HepG2 (cell line): ENCODE results near the gene ADGRB2. TPM values are rescaled to one million over a fixed set of nuclear protein-coding genes. Genes with fewer than 3 reads are reported as not detected.

Source experiments
- CC2D1A ChIP-seq: sonication (generic); formaldehyde crosslinking; IDR thresholded peaks from 2 replicates; pipeline ENCODE4 v1.8.1; 2023; ENCODE audit warnings: mild to moderate bottlenecking, missing genetic modification reagents
- CEBPG ChIP-seq: IDR thresholded peaks from 2 replicates; pipeline ENCODE4 v1.6.1; 2016
- HBP1 ChIP-seq: IDR thresholded peaks from 2 replicates; pipeline ENCODE4 v1.6.1; 2016; ENCODE audit warnings: low read depth, control low read depth
- HOXA7 ChIP-seq: sonication (generic); formaldehyde crosslinking; IDR thresholded peaks from 2 replicates; pipeline ENCODE4 v1.8.1; 2022; ENCODE audit warnings: mild to moderate bottlenecking, missing genetic modification reagents, moderate library complexity
- JDP2 ChIP-seq: sonication (generic); formaldehyde crosslinking; IDR thresholded peaks from 2 replicates; pipeline ENCODE4 v1.8.1; 2022; ENCODE audit warnings: missing genetic modification reagents, borderline replicate concordance
- MBNL3 ChIP-seq: fragments of 250-450 bp; sonication (Bioruptor Pico); conservative IDR thresholded peaks from 2 replicates; pipeline ENCODE4 v1.8.0; 2022; ENCODE audit warnings: mild to moderate bottlenecking, inconsistent platforms
- NFE2 ChIP-seq: sonication (generic); formaldehyde crosslinking; IDR thresholded peaks from 2 replicates; pipeline ENCODE4 v1.4.0; 2020; ENCODE audit warnings: missing genetic modification reagents
- NFIB ChIP-seq: sonication (generic); formaldehyde crosslinking; IDR thresholded peaks from 2 replicates; pipeline ENCODE4 v1.9.0; 2021; ENCODE audit warnings: missing genetic modification reagents, mild to moderate bottlenecking, borderline replicate concordance
- PHF20 ChIP-seq: sonication (generic); formaldehyde crosslinking; IDR thresholded peaks from 2 replicates; pipeline ENCODE4 v1.5.0; 2020; ENCODE audit warnings: mild to moderate bottlenecking, missing genetic modification reagents
- RBFOX2 ChIP-seq: fragments of 200-400 bp; formaldehyde crosslinking; IDR thresholded peaks from 2 replicates; pipeline ENCODE4 v1.6.1; 2017; ENCODE audit warnings: low read depth, mild to moderate bottlenecking, low read length
- SIX4 ChIP-seq: sonication (generic); formaldehyde crosslinking; IDR thresholded peaks from 2 replicates; pipeline ENCODE4 v1.4.0; 2020; ENCODE audit warnings: missing genetic modification reagents
- TRAFD1 ChIP-seq: sonication (generic); formaldehyde crosslinking; IDR thresholded peaks from 2 replicates; pipeline ENCODE4 v1.5.1; 2020; ENCODE audit warnings: missing genetic modification reagents, mild to moderate bottlenecking, borderline replicate concordance
- USF2 ChIP-seq, 2 experiments: sonication (generic) in 1 of 2; formaldehyde crosslinking in 1 of 2; IDR thresholded peaks; 2 replicates each; pipeline versions ENCODE4 v1.5.1 to v1.6.1; 2011 to 2020; ENCODE audit warnings: borderline replicate concordance in 1 of 2, low read depth in 1 of 2, low read length in 1 of 2, mild to moderate bottlenecking in 1 of 2, missing genetic modification reagents in 1 of 2, moderate library complexity in 1 of 2
- ZFP1 ChIP-seq: IDR thresholded peaks from 2 replicates; pipeline ENCODE4 v1.6.1; 2016
- ZFP91 ChIP-seq: sonication (generic); formaldehyde crosslinking; IDR thresholded peaks from 2 replicates; pipeline ENCODE4 v1.9.0; 2022; ENCODE audit warnings: missing genetic modification reagents, mild to moderate bottlenecking, borderline replicate concordance
- ZFYVE20 ChIP-seq: sonication (generic); formaldehyde crosslinking; IDR thresholded peaks from 2 replicates; pipeline ENCODE4 v1.8.0; 2023; ENCODE audit warnings: low read depth, mild to moderate bottlenecking, moderate library complexity, missing genetic modification reagents, borderline replicate concordance
- ZKSCAN1 ChIP-seq: fragments of 150-350 bp; IDR thresholded peaks from 2 replicates; pipeline ENCODE4 v1.6.1; 2014; ENCODE audit warnings: low read length
- ZNF264 ChIP-seq: sonication (generic); formaldehyde crosslinking; IDR thresholded peaks from 2 replicates; pipeline ENCODE4 v1.4.0; 2020; ENCODE audit warnings: missing genetic modification reagents
- ZNF446 ChIP-seq: sonication (generic); formaldehyde crosslinking; IDR thresholded peaks from 2 replicates; pipeline ENCODE4 v1.5.0; 2020; ENCODE audit warnings: mild to moderate bottlenecking, missing genetic modification reagents
- ZNF547 ChIP-seq: sonication (generic); formaldehyde crosslinking; IDR thresholded peaks from 2 replicates; pipeline ENCODE4 v1.5.1; 2020; ENCODE audit warnings: mild to moderate bottlenecking, missing genetic modification reagents
- ZNF557 ChIP-seq: sonication (generic); formaldehyde crosslinking; IDR thresholded peaks from 2 replicates; pipeline ENCODE4 v1.4.0; 2020; ENCODE audit warnings: missing genetic modification reagents
- ZNF567 ChIP-seq: sonication (generic); formaldehyde crosslinking; IDR thresholded peaks from 2 replicates; pipeline ENCODE4 v1.8.1; 2023; ENCODE audit warnings: mild to moderate bottlenecking, missing genetic modification reagents, borderline replicate concordance
- ZNF678 ChIP-seq: sonication (generic); formaldehyde crosslinking; IDR thresholded peaks from 2 replicates; pipeline ENCODE4 v1.4.0; 2020; ENCODE audit warnings: mild to moderate bottlenecking, missing genetic modification reagents
- ZNF792 ChIP-seq: IDR thresholded peaks from 2 replicates; pipeline ENCODE4 v1.6.1; 2016
- polyA plus RNA-seq, 8 experiments: library from polyadenylated mRNA; depleted of rRNA in 3 of 8; stranded (reverse) in 7 of 8; unstranded in 1 of 8; fragments of >200 nt; fragmentation: Illumina TruSeq in 4 of 8; extraction: Trizol in 4 of 8; gene quantifications; 2 replicates each; pipeline versions ENCODE4 v1.2.1 to v1.2.3, GENCODE V29; 2011 to 2016; ENCODE audit warnings: low read depth in 4 of 8, missing spikeins in 1 of 8, mixed read lengths in 1 of 8; ENCODE audit not compliant: insufficient read depth in 1 of 8
- total RNA-seq, 5 experiments: library from RNA; depleted of rRNA; stranded (reverse); fragments of >200 nt; fragmentation: Illumina TruSeq; extraction: Trizol; gene quantifications; 2 replicates each; pipeline ENCODE4 v1.2.3, GENCODE V29; 2016; ENCODE audit warnings: low read depth in 1 of 5

ADGRB2 gene
- total and polyA plus RNA-seq, 2 of the 13 experiments (the other 11 are each of a cell fraction or from before 2014, with no cell fraction given) = 0.03 to 0.09 TPM

- TF ChIP-seq ZNF557 (CRISPR knock-in tag) = no peak
- no peak for TF ChIP-seq SIX4 (CRISPR knock-in tag)
- no peak for TF ChIP-seq ZKSCAN1
- peak; percentile 28; the same call in 1 of the 2 replicates for TF ChIP-seq NFIB (CRISPR knock-in tag)
- TF ChIP-seq ZNF264 = 0 out of 2 replicates have a peak, but pooled peaks have one; percentile 41
- TF ChIP-seq CC2D1A (CRISPR knock-in tag) = no peak
- TF ChIP-seq ZNF446 (CRISPR knock-in tag) = peak; percentile 54; the same call in 1 of the 2 replicates
- TF ChIP-seq ZFYVE20 (CRISPR knock-in tag) = no peak
- peak; percentile 48; the same call in 1 of the 2 replicates for TF ChIP-seq ZFP1 (CRISPR knock-in tag)
- TF ChIP-seq JDP2 (CRISPR knock-in tag) = no peak
- no peak for TF ChIP-seq USF2 (IDR thresholded peaks at IDR 0.05; ENCODE audit: low read depth, low read length)
- no peak for TF ChIP-seq USF2 (CRISPR knock-in tag; IDR thresholded peaks at IDR 0.05; ENCODE audit: borderline replicate concordance)
- TF ChIP-seq HOXA7 (CRISPR knock-in tag) = no peak
- TF ChIP-seq ZFP91 (CRISPR knock-in tag) = peak; percentile 93; the same call in 1 of the 2 replicates
- 0 out of 2 replicates have a peak, but pooled peaks have one; percentile 11 for TF ChIP-seq HBP1
- no peak for TF ChIP-seq NFE2 (CRISPR knock-in tag)
- peak; percentile 74; the same call in 1 of the 2 replicates for TF ChIP-seq ZNF678 (CRISPR knock-in tag)
- peak; percentile 88 for TF ChIP-seq RBFOX2
- no peak for TF ChIP-seq CEBPG (CRISPR knock-in tag)
- no peak for TF ChIP-seq MBNL3 (CRISPR knock-in tag)
- TF ChIP-seq TRAFD1 = 0 out of 2 replicates have a peak, but pooled peaks have one; percentile 49
- TF ChIP-seq ZNF547 (CRISPR knock-in tag) = peak; percentile 91
- no peak for TF ChIP-seq ZNF567 (CRISPR knock-in tag)
- no peak for TF ChIP-seq ZNF792 (CRISPR knock-in tag)
- TF ChIP-seq PHF20 = peak; percentile 69
Measured at GRCh38 chr1:31715087-31715872, 48.9 kb downstream of the ADGRB2 start (continued).
